HG03575 (cell line): ENCODE results near the gene DUSP2.

Experiments
- ATAC-seq: cut with Tn5 transposase; IDR thresholded peaks from one replicate; pipeline ENCODE4 v1.9.1; 2021; ENCODE audit not compliant: unreplicated experiment, insufficient number of reproducible peaks, low FRiP score; ENCODE audit errors: extremely low read depth

Gene DUSP2

GRCh38 chr2:96137321-96138178 is 7.7 kb downstream of the DUSP2 start:
- no peak for ATAC-seq

GRCh38 chr2:96136129-96136720 is 9.0 kb downstream of the DUSP2 start:
- no peak for ATAC-seq

DNA sequence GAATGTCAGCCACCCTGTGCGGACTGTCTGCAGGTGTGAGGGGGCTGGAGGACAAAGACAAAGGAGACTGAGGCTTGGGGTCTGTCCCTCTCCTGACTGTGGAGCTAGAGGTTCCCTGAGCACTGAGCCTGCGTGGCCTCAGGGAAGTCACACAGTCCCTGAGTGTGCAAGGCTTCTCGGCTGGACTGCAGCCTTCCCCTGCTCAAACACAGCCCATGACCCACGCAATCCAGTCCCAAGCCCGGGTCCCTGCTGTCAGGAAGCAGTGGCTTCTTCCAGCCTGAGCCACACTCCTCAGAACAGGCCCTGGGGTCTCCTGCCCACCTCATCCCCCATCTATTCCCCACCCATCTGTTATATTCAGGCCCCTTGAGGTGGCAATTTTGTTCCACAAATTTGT is 9.6 kb downstream of the DUSP2 start:
- no peak for ATAC-seq

DNA sequence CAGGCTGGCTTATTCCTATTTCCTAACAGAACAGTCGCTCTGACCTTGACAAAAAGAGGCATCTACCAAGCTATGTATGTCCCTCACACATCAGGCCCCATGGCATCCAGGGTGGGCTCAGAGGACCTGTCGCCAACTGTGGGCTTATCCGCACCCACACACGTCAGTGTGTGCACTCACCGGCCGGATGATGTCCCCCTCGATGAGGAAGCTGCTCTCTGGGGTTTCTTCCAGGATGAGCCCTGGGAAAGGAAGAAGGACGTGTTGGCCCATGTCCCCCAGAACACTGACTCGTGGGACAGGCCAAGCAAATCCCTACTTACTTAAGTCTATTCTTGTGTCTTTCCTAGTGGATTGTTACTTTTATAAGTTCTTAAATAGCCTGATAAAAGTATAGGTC is 10.1 kb downstream of the DUSP2 start:
- no peak for ATAC-seq

GRCh38 chr2:96134421-96134820 is 10.8 kb downstream of the DUSP2 start:
- no peak for ATAC-seq

DNA sequence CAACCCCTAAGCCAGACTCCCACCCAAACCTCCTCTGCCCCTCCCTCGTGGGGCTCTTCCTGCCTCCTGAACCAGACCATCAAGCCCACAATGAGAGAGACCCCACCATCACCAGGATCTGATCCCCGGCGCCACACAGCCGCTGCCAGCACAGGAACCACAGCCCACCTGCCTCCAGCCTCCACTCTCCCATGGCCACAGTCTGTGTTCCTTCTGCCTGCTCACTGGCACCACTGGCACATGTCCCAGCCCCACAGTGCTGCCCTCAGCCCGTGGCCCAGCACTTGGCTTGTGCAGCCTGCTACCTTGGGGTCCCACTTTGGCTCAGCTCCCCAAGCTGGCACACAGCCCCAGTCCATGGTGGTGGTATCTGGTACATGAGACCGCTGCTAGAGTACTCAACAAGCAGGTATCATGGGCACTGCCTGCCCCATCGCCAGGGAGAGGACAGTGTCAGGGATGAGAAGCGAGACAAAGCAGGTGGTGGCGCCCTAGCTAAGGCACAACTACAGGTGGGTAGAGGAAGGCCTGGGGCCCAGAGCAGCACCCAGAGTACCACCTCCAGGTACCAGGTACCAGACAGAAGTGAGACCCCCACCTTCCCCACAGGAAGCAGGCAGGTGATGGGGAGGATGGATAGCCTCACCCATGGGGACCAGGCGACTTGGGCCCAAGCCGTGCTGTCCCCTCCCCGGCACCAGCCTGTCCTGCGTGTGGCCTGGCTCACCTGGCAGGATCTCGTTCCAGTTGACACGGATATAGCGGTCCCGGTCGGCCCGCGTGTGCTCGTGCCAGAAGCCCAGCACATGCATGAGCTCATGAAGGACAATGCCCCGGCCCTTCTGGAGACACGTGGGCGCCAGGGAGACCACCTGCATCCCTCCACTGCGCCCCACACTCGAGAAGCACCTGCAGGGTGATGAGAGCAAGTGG is 13.2 kb downstream of the DUSP2 start:
- ATAC-seq: no peak

- ATAC-seq: no peak
Measured at GRCh38 chr2:96131152-96131812, 14.0 kb downstream of the DUSP2 start.

DNA sequence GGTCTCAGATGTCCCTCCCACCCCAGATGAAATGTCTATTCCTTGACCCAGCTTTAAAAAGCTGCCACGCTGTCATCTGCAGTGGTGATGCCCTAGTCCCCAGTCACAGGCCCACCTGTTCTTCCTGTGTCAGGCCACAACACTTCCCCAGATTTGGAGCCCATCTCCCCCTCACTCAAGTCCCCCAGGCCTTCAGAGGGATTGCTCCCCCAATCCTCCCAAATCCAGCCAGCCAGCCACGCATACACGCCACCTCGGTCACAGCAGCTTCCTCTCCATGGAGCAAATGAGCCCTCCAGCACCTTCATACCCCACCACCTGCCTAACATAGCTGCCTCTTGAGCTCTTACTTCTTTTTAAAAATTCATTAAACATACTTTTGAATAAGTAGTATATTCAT is 14.8 kb downstream of the DUSP2 start:
- no peak for ATAC-seq

DNA sequence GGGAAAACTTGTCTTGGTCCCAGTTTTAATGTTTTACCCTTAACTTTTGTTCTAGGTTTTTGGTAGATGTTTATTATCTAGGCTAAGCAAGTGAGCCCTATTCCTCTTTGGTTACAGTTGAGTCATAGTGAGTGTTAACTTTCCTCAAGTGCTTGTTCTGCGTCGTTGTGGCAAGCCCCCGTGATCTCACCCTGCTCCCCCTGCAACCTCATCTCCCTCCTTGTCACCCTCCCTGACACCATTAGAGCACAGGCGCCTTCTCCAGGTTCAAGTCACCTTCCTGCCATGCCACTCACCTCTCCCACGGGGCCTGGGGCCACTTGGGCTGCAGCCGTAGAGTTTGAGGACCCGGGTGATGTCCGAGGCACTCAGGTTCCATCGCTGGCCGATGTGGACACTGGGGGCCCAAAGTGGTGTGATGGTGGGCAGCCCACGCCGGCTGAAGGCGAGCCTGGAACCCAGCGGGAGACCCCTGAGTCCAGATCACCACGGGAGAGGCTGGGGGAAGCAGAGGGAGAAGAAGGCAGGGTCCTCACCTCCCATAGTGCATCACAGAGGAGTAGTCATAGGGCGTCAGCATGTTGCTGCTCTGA is 15.6 kb downstream of the DUSP2 start:
- ATAC-seq: no peak

DNA sequence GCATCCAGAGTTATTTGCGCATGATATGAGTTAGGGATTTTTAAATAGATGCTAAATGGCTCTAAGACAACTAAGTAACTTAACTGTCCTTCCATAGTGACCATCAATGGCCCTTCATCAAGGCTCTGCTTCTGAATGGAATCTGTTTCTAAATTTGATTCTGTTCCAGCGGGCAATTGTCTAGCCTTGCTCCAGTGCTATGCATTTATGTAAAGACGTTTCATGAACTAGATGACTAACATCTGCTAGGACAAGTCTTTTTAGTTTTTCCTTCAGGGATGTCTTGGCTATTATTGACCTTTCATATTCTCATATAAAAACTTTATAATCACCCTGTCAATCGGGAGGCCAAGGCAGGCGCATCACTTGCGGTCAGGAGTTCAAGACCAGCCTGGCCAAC is 16.8 kb downstream of the DUSP2 start:
- no peak for ATAC-seq

DNA sequence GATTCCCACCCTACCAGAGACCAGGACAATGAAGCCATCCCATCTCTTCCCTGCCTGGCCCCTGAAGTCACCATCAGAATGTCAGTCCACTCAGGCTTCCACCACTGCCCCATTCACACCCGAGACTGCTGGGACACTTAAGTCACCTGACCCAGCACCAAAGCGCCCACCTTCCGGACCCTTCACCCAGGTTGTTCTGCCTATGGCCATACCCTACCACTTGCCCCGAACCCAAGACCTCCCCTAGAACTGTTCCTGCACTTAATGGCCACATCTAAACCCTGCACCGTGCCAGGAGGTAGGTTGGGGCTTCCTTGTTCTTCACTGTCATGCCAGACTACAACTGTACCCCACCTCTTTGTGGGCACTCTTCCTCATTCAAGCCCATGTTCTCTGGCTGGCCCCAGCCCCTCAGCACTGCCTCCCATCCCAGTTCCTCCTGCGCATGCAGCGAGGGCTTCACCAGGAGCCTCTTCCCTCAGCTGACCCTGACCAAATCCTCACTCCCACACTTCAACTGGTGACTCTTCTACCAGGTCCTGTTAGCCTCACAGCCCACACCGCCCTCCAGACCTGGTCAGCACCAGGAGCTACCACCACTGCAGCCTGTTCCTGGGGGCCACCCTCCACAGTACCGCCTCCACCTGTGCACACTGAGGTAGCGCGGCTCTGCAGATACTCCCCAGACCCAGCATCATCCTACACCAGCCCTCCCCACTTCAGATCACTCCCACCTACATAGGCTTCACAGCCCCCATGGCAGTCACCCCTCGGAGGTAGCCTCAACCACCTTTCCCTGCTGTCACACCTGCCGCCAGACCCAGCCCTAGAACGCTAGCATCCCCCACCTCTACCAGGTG is 20.6 kb downstream of the DUSP2 start:
- ATAC-seq: no peak

GRCh38 chr2:96123936-96124335 is 21.3 kb downstream of the DUSP2 start:
- ATAC-seq: no peak

GRCh38 chr2:96123290-96123689 is 21.9 kb downstream of the DUSP2 start:
- ATAC-seq: no peak

- no peak for ATAC-seq
Measured at GRCh38 chr2:96122391-96122790, 22.8 kb downstream of the DUSP2 start.

GRCh38 chr2:96121414-96121813 is 23.8 kb downstream of the DUSP2 start:
- ATAC-seq: no peak

DNA sequence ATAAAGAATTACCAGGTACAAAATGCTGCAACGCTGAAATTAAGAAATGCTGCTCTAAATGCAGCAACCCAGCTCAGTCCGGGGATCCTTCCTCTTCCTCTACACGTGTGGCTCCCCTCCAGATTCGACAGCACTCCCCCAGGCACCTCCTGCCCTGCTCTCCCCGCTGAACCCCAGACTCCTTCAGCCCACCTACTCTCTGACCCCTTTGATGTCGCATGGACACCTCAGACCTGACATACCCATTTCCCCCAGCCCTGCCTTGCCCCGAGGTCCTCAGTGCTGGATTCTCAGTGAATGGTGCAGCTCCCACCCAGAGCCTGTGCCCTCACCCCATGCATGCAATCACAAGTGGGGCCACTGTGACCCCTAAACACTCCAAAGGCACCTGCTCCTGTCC is 24.2 kb downstream of the DUSP2 start:
- ATAC-seq: no peak

DNA sequence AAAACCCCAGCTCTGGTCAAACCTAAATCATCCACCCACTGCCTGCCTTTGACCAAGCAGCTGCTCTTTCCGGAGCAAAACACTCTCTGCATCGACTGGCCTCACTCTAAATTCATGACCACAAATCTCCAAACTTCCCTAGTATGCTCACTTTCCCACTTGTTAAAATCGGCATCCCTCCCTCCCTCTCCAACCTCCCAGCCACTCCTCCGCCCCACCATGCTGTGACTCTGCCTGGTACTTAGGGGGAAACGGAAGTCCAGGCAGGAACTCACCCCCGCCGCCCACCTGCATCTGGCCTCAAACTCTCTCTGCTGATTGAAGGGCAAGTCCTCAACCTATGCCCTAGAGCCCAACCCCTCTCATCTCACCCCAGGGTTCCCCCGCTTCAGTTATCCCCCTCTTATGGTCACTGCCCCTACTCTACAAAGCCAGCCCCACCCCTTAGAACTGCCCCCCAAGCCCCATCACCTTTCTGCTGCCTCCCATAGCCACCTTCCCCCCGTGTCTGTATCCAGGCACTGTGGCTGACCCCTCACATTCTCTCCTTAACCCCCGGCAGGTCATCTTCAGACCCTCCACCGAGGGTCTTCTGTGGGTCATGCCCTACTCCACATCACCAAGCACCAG is 25.0 kb downstream of the DUSP2 start:
- ATAC-seq: no peak

DNA sequence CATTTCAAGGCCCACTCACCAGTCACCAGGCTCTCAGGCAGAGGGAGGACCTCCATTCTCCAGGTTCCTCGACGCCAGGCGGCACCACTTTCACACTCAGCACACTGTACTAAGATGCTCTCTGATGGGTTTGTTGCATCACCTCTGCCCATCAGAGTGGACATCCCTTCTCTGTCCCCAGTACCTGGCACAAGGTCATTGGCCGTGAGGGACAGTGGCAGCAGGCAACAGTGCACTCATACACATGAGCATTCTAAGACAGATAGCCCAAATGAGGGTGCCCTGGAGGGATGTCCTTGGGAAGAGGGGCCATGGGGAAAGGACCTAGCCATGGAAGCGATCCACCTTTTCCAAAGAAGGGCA is 25.9 kb downstream of the DUSP2 start:
- no peak for ATAC-seq
